Ishikawa (cell line): ENCODE results near the gene VTA1.

Experiments used
- CEBPB ChIP-seq: IDR thresholded peaks from 2 replicates; pipeline ENCODE4 v1.6.1; 2012
- CREB1 ChIP-seq: IDR thresholded peaks from 2 replicates; pipeline ENCODE4 v1.6.1; 2012; ENCODE audit warnings: low read depth
- EGR1 ChIP-seq: IDR thresholded peaks from 2 replicates; pipeline ENCODE4 v1.6.1; 2012
- EP300 ChIP-seq: IDR thresholded peaks from 2 replicates; pipeline ENCODE4 v1.6.1; 2012; ENCODE audit warnings: borderline replicate concordance
- FOXM1 ChIP-seq: IDR thresholded peaks from 2 replicates; pipeline ENCODE4 v1.6.1; 2012; ENCODE audit warnings: low read depth, borderline replicate concordance
- MAX ChIP-seq: IDR thresholded peaks from 2 replicates; pipeline ENCODE4 v1.6.1; 2012
- NFIC ChIP-seq: IDR thresholded peaks from 2 replicates; pipeline ENCODE4 v1.6.1; 2012
- RAD21 ChIP-seq: IDR thresholded peaks from 2 replicates; pipeline ENCODE4 v1.6.1; 2012; ENCODE audit warnings: low read depth
- TAF1 ChIP-seq: IDR thresholded peaks from 2 replicates; pipeline ENCODE4 v1.6.1; 2012; ENCODE audit warnings: low read depth, mild to moderate bottlenecking
- TEAD4 ChIP-seq: IDR thresholded peaks from 2 replicates; pipeline ENCODE4 v1.6.1; 2012
- YY1 ChIP-seq: IDR thresholded peaks from 2 replicates; pipeline ENCODE4 v1.6.1; 2012; ENCODE audit warnings: low read depth
- ZBTB7A ChIP-seq: IDR thresholded peaks from 2 replicates; pipeline ENCODE4 v1.6.1; 2012; ENCODE audit warnings: low read depth
- TF ChIP-seq, protein P1 (sequence below): IDR thresholded peaks from 2 replicates; pipeline ENCODE4 v1.6.1; 2012; ENCODE audit warnings: low read depth, mild to moderate bottlenecking

GRCh38 chr6:142118925-142119324 lies 28.1 kb upstream of the VTA1 start:
- no peak for TF ChIP-seq RAD21
- TF ChIP-seq, protein P1, sequence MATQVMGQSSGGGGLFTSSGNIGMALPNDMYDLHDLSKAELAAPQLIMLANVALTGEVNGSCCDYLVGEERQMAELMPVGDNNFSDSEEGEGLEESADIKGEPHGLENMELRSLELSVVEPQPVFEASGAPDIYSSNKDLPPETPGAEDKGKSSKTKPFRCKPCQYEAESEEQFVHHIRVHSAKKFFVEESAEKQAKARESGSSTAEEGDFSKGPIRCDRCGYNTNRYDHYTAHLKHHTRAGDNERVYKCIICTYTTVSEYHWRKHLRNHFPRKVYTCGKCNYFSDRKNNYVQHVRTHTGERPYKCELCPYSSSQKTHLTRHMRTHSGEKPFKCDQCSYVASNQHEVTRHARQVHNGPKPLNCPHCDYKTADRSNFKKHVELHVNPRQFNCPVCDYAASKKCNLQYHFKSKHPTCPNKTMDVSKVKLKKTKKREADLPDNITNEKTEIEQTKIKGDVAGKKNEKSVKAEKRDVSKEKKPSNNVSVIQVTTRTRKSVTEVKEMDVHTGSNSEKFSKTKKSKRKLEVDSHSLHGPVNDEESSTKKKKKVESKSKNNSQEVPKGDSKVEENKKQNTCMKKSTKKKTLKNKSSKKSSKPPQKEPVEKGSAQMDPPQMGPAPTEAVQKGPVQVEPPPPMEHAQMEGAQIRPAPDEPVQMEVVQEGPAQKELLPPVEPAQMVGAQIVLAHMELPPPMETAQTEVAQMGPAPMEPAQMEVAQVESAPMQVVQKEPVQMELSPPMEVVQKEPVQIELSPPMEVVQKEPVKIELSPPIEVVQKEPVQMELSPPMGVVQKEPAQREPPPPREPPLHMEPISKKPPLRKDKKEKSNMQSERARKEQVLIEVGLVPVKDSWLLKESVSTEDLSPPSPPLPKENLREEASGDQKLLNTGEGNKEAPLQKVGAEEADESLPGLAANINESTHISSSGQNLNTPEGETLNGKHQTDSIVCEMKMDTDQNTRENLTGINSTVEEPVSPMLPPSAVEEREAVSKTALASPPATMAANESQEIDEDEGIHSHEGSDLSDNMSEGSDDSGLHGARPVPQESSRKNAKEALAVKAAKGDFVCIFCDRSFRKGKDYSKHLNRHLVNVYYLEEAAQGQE = no peak
- TF ChIP-seq EP300 = no peak
- no peak for TF ChIP-seq MAX
- TF ChIP-seq YY1 = no peak
- no peak for TF ChIP-seq FOXM1
- no peak for TF ChIP-seq TEAD4
- no peak for TF ChIP-seq ZBTB7A
- TF ChIP-seq CREB1 = no peak
- TF ChIP-seq CEBPB = no peak
- TF ChIP-seq EGR1 = no peak
- TF ChIP-seq TAF1 = no peak
- TF ChIP-seq NFIC = no peak
